Osteocyte (in vitro differentiated cells): ENCODE measurements around the gene CCDC66. TPM values are rescaled to one million over a fixed set of nuclear protein-coding genes. Genes with fewer than 3 reads are reported as not detected.

Source experiments
- DNase-seq: peaks from one replicate; pipeline ENCODE4 v3.0.0; 2021; ENCODE audit warnings: mixed read lengths; ENCODE audit not compliant: unreplicated experiment; ENCODE audit errors: extremely low spot score
- H3K27ac Mint-ChIP-seq: one replicate; pipeline ENCODE4 v1.8.0; 2021; ENCODE audit warnings: mild to moderate bottlenecking, mixed read lengths; ENCODE audit not compliant: unreplicated experiment
- H3K27me3 Mint-ChIP-seq: one replicate; pipeline ENCODE4 v1.8.0; 2021; ENCODE audit warnings: mixed read lengths; ENCODE audit not compliant: unreplicated experiment
- H3K36me3 Mint-ChIP-seq: one replicate; pipeline ENCODE4 v1.8.0; 2021; ENCODE audit warnings: mixed read lengths; ENCODE audit not compliant: unreplicated experiment
- H3K4me1 Mint-ChIP-seq: one replicate; pipeline ENCODE4 v1.8.0; 2021; ENCODE audit warnings: mixed read lengths; ENCODE audit not compliant: unreplicated experiment
- H3K4me3 Mint-ChIP-seq: one replicate; pipeline ENCODE4 v1.8.0; 2021; ENCODE audit warnings: mild to moderate bottlenecking, moderate library complexity, mixed read lengths; ENCODE audit not compliant: unreplicated experiment
- H3K9me3 Mint-ChIP-seq: one replicate; pipeline ENCODE4 v1.8.0; 2021; ENCODE audit warnings: mixed read lengths; ENCODE audit not compliant: unreplicated experiment
- CTCF ChIP-seq: fragments of 200-600 bp; sonication (generic); IDR thresholded peaks from 2 replicates; pipeline ENCODE4 v1.5.0; 2021; ENCODE audit warnings: antibody characterized with exemption, mild to moderate bottlenecking, moderate library complexity
- total RNA-seq: library from RNA; stranded (reverse); gene quantifications from 2 replicates; pipeline ENCODE4 v1.2.1, GENCODE V29; 2021

Gene CCDC66
- total RNA-seq, 1 donor from 2014 or later = 24.3 TPM

DNA sequence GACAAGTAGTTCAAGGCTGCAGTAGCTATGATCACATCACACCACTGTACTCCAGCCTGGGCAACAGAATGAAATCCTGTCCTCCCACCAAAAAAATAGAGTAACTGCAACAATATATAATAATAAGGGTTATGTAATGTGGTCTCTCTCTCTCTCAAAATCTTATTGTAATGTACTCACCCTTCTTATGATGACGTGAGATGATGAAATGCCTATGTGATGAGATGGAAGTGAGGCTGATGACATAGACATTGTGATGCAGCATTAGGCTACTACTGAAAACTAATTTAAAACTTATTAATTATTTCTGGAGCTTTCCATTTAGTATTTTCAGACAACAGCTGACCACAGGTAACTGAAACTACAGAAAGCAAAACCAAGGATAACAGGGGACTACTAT, 98.7 kb downstream of the CCDC66 start:
- Mint-ChIP-seq H3K36me3 (peaks cover 62% of the 10 kb centered on the region), H3K9me3 (no peaks in the 10 kb centered on the region), H3K4me1 (peaks cover 3% of the 10 kb centered on the region), H3K27ac (no peak overlapping the region), H3K4me3 (no peak overlapping the region), H3K27me3 (no peaks in the 10 kb centered on the region)
- no peak for DNase-seq
- no peak for TF ChIP-seq CTCF

- Mint-ChIP-seq H3K36me3 (peaks cover 60% of the 10 kb centered on the region), H3K9me3 (no peaks in the 10 kb centered on the region), H3K4me3 (no peak overlapping the region), H3K27me3 (no peaks in the 10 kb centered on the region), H3K4me1 (no peaks in the 10 kb centered on the region), H3K27ac (no peak overlapping the region)
- TF ChIP-seq CTCF = no peak
- DNase-seq = no peak
These were observed 107.8 kb downstream of the CCDC66 start for GRCh38 chr3:56664823-56665222.

GRCh38 chr3:56667973-56668579, 111.1 kb downstream of the CCDC66 start:
- TF ChIP-seq CTCF = no peak
- no peaks in the 10 kb centered on the region for H3K9me3 Mint-ChIP-seq
- H3K36me3 Mint-ChIP-seq = peaks cover 53% of the 10 kb centered on the region
- no peak overlapping the region for H3K27ac Mint-ChIP-seq
- no peak overlapping the region for H3K4me3 Mint-ChIP-seq
- H3K4me1 Mint-ChIP-seq = no peaks in the 10 kb centered on the region
- no peak for DNase-seq
- no peaks in the 10 kb centered on the region for H3K27me3 Mint-ChIP-seq

Other genes starting within 250 kb of the CCDC66 start
- gene ERC2, start 88.7 kb upstream of the CCDC66 start, total RNA-seq = 0.35 and 0.78 TPM in 2 replicates
- 60.2 and 65.9 TPM in 2 replicates for gene TASOR, start 126.1 kb downstream of the CCDC66 start, total RNA-seq
- 2.5 and 2.7 TPM in 2 replicates for gene ARHGEF3, start 244.8 kb downstream of the CCDC66 start, total RNA-seq